GM04504 (cell line): Measurements from ENCODE around the gene ABCA7.

Experiments
- DNase-seq: peaks from one replicate; pipeline ENCODE4 v3.0.0-alpha.2; 2012; ENCODE audit warnings: low read depth

ABCA7 gene

GRCh38 chr19:1088416-1089010 is 48.6 kb downstream of the ABCA7 start:
- no peak for DNase-seq

GRCh38 chr19:1089126-1089771 is 49.3 kb downstream of the ABCA7 start:
- no peak for DNase-seq

- DNase-seq = no peak
Measured at GRCh38 chr19:1089891-1090290, 50.0 kb downstream of the ABCA7 start.

GRCh38 chr19:1090731-1091543 is 51.0 kb downstream of the ABCA7 start:
- DNase-seq = no peak

- DNase-seq = no peak
Measured at GRCh38 chr19:1091544-1092175, 51.8 kb downstream of the ABCA7 start.

- DNase-seq = no peak
Measured at GRCh38 chr19:1093330-1093729, 53.4 kb downstream of the ABCA7 start.

GRCh38 chr19:1093811-1094553 is 54.1 kb downstream of the ABCA7 start:
- DNase-seq = no peak

- DNase-seq = no peak
Measured at GRCh38 chr19:1094655-1094977, 54.7 kb downstream of the ABCA7 start.

GRCh38 chr19:1094978-1095701 is 55.2 kb downstream of the ABCA7 start, which contains the start of gene POLR2E:
Gene POLR2E, minus strand, starts transcription at chr19:1095375. Its CDS starts 60 bp downstream, at chr19:1095315.
- peak; percentile 96 for DNase-seq

- DNase-seq = no peak
Measured at GRCh38 chr19:1097810-1098176, 57.9 kb downstream of the ABCA7 start.

- DNase-seq = no peak
Measured at GRCh38 chr19:1098177-1099051, 58.5 kb downstream of the ABCA7 start.

- no peak for DNase-seq
Measured at GRCh38 chr19:1101337-1101698, 61.4 kb downstream of the ABCA7 start.

- DNase-seq = peak; percentile 97
Measured at GRCh38 chr19:1102407-1103131, 62.7 kb downstream of the ABCA7 start.

GRCh38 chr19:1103132-1103707 is 63.3 kb downstream of the ABCA7 start:
- DNase-seq = no peak

GRCh38 chr19:1103708-1104310 is 63.9 kb downstream of the ABCA7 start, which contains the start of gene GPX4:
Gene GPX4, plus strand, starts transcription at chr19:1103994. Its CDS starts 50 bp downstream, at chr19:1104044.
- peak; percentile 98 for DNase-seq

GRCh38 chr19:1104311-1105007 is 64.6 kb downstream of the ABCA7 start:
- DNase-seq = peak; percentile 38

GRCh38 chr19:1105008-1105872 is 65.3 kb downstream of the ABCA7 start:
- DNase-seq = no peak
